GM12878 (cell line): ENCODE results near the gene LRBA. TPM values are rescaled to one million over a fixed set of nuclear protein-coding genes. Genes with fewer than 3 reads are reported as not detected.
"Not testable (repeated sequence)": the region's sequence is repeated elsewhere in the genome, so short reads cannot be mapped to it uniquely, and the experiment has no call there.

Experiments
- ATAC-seq: fragments of 200-7000 bp; cut with Tn5 transposase; 3 replicates; pipeline ENCODE4 v1.9.1; 2020; ENCODE audit warnings: mild to moderate bottlenecking, moderate library complexity
- BruUV-seq: library from RNA; stranded (reverse); fragments of 400-500 nt; replicated peaks from 2 replicates; lab custom pipeline; 2021; lab: Mats Ljungman, UMichigan
- CTCF ChIA-PET: fragments of 300-600 bp; sonication (Branson Sonifier 250); formaldehyde crosslinking; extraction: SDS; loops from one replicate; lab custom pipeline; 2021; ENCODE audit warnings: inconsistent platforms; lab: Yijun Ruan, JAX
- POLR2A ChIA-PET: fragments of 350-600 bp; formaldehyde crosslinking; extraction: SDS; loops from one replicate; lab custom pipeline; 2021; ENCODE audit warnings: inconsistent platforms; lab: Charles Lee
- RAD21 ChIA-PET: fragments of 300-600 bp; sonication (Branson Sonifier 250); formaldehyde crosslinking; loops from one replicate; lab custom pipeline; 2023; ENCODE audit warnings: antibody characterized with exemption; ENCODE audit not compliant: unreplicated experiment; lab: Charles Lee
- SMC1A ChIA-PET: fragments of 300-600 bp; sonication (Branson Sonifier 250); formaldehyde crosslinking; loops from one replicate; lab custom pipeline; 2023; ENCODE audit not compliant: unreplicated experiment, uncharacterized antibody; lab: Charles Lee
- DNase-seq: peaks from one replicate; pipeline ENCODE4 v3.0.0-alpha.2; 2011; ENCODE audit warnings: low read depth, low spot score
- FAIRE-seq: peaks from 3 replicates; lab custom pipeline; 2011; peaks lifted over from hg19 to GRCh38; lab: Jason Lieb, UNC
- H2AFZ ChIP-seq: 2 replicates; pipeline ENCODE4 v1.6.0; 2011; ENCODE audit warnings: low read depth, low read length, control low read depth; ENCODE audit not compliant: control insufficient read depth
- H3K27ac ChIP-seq: 2 replicates; pipeline ENCODE4 v1.5.1; 2011; ENCODE audit warnings: control low read depth; ENCODE audit not compliant: control insufficient read depth, insufficient read depth
- H3K27me3 ChIP-seq, 2 experiments: replicated peaks in 1 of 2; 2 replicates each; pipeline versions ENCODE4 v1.6.0 to v1.6.1; 2011; ENCODE audit warnings: low read length in 1 of 2; ENCODE audit not compliant: control insufficient read depth in 2 of 2, insufficient read depth in 2 of 2
- H3K36me3 ChIP-seq, 2 experiments: 2 replicates each; pipeline ENCODE4 v1.5.1; 2011; ENCODE audit warnings: low read length in 1 of 2; ENCODE audit not compliant: control insufficient read depth in 2 of 2, insufficient read depth in 2 of 2
- H3K4me1 ChIP-seq: 2 replicates; pipeline ENCODE4 v1.6.1; 2011; ENCODE audit warnings: mild to moderate bottlenecking, low read length, moderate library complexity, mixed read lengths; ENCODE audit not compliant: control insufficient read depth, insufficient read depth
- H3K4me2 ChIP-seq: 2 replicates; pipeline ENCODE4 v1.6.0; 2011; ENCODE audit warnings: control low read depth; ENCODE audit not compliant: control insufficient read depth, insufficient read depth
- H3K4me3 ChIP-seq: fragments of 200-600 bp; sonication (generic); 2 replicates; pipeline ENCODE4 v1.5.1; 2016
- H3K79me2 ChIP-seq: 2 replicates; pipeline ENCODE4 v1.6.0; 2011; ENCODE audit warnings: low read length; ENCODE audit not compliant: control insufficient read depth, insufficient read depth
- H3K9ac ChIP-seq: 2 replicates; pipeline ENCODE4 v1.8.0; 2011; ENCODE audit warnings: low read length, control low read depth, mixed read lengths; ENCODE audit not compliant: control insufficient read depth, insufficient read depth
- H3K9me3 ChIP-seq: replicated peaks from 3 replicates; pipeline ENCODE4 v1.5.1; 2011; ENCODE audit warnings: mild to moderate bottlenecking, low read length; ENCODE audit not compliant: control insufficient read depth, insufficient read depth
- H4K20me1 ChIP-seq: 2 replicates; pipeline ENCODE4 v1.6.0; 2011; ENCODE audit not compliant: control insufficient read depth, insufficient read depth
- CBX3 ChIP-seq: fragments of 200-600 bp; sonication (generic); IDR thresholded peaks from 2 replicates; pipeline ENCODE4 v1.6.1; 2016; ENCODE audit warnings: low read depth, borderline replicate concordance
- HDGF ChIP-seq: fragments of 450-650 bp; IDR thresholded peaks from 2 replicates; pipeline ENCODE4 v1.6.1; 2016; ENCODE audit warnings: antibody characterized with exemption
- IRF5 ChIP-seq: fragments of 450-650 bp; IDR thresholded peaks from 2 replicates; pipeline ENCODE4 v1.6.1; 2017; ENCODE audit warnings: borderline replicate concordance
- PML ChIP-seq: IDR thresholded peaks from 2 replicates; pipeline ENCODE4 v1.6.1; 2012; ENCODE audit warnings: low read length, inconsistent platforms
- POLR2A ChIP-seq: IDR thresholded peaks from 2 replicates; pipeline ENCODE4 v1.6.1; 2011; ENCODE audit warnings: low read depth, mild to moderate bottlenecking, low read length
- WRNIP1 ChIP-seq: IDR thresholded peaks from 2 replicates; pipeline ENCODE4 v1.6.1; 2011; ENCODE audit warnings: low read depth, low read length, improper control_type of control experiment, borderline replicate concordance
- ZSCAN29 ChIP-seq: fragments of 450-650 bp; IDR thresholded peaks from 2 replicates; pipeline ENCODE4 v1.6.1; 2017; ENCODE audit warnings: mild to moderate bottlenecking, moderate library complexity
- WGBS: methylation state at CpG from one replicate; pipeline ENCODE4 v1.1.6; 2016; ENCODE audit warnings: low lambda C conversion rate; ENCODE audit not compliant: insufficient replicate concordance, insufficient coverage; ENCODE audit errors: missing lambda C conversion rate; 5-methylcytosine and 5-hydroxymethylcytosine counted together
- in situ Hi-C: fragments of 300-500 bp; cut with MboI; formaldehyde crosslinking; loops from 9 replicates; pipeline ENCODE4 v1.14.3; 2018; ENCODE audit warnings: mixed read lengths
- intact Hi-C: fragments of 100-400 bp; cut with micrococcal nuclease; formaldehyde crosslinking; loops from one replicate; pipeline ENCODE4 v1.14.2; 2022; ENCODE audit not compliant: unreplicated experiment
- polyA plus RNA-seq, 11 experiments: library from polyadenylated mRNA; depleted of rRNA in 4 of 11; unstranded in 6 of 11; stranded (reverse) in 5 of 11; fragments of >200 nt; fragmentation: Nextera tagmentation in 4 of 11; fragmentation: Illumina TruSeq in 1 of 11; extraction: Ambion mirVana in 4 of 11; extraction: Trizol in 1 of 11; gene quantifications; 1 replicate in 1 of 11; 2 replicates in 10 of 11; pipeline versions ENCODE4 v1.2.1 to v1.2.3, GENCODE V29; 2011 to 2016; ENCODE audit warnings: inconsistent platforms in 2 of 11, missing spikeins in 2 of 11, low read depth in 1 of 11
- total RNA-seq, 4 experiments: library from RNA; depleted of rRNA in 3 of 4; stranded (reverse); fragments of >200 nt in 3 of 4; fragmentation: Illumina TruSeq in 1 of 4; extraction: Trizol in 1 of 4; gene quantifications; 2 replicates each; pipeline versions ENCODE4 v1.2.1 to v1.2.3, GENCODE V29; 2013 to 2021

Gene LRBA
- total and polyA plus RNA-seq, 10 of the 15 experiments (the other 5 are each of a cell fraction or from before 2014, with no cell fraction given): 20.3 to 93.4 (median 55.0) TPM

DNA sequence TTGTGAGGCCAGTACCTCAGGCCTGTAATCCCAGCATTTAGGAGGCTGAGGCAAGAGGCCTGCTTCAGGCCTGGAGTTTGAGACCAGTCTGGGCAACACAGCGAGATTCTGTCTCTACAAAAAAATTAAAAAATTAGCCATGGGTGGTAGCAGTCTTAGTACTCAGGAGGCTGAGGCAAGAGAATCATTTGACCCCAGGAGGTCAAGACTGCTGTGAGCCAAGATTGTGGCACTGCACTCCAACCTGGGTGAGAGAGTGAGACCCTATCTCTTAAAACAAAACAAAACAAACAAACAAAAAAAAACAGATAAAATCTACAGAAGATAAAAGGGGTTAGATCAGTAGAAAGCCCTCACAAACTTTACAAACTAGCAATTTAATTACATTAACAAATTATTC lies 352.4 kb downstream of the LRBA start:
- Histone ChIP-seq H3K9me3 (no peaks in the 10 kb centered on the region), H2AFZ (no peak overlapping the region), H3K36me3 (no peaks in the 10 kb centered on the region; a peak in 1 of 4 replicates), H3K27me3 (no peaks in the 10 kb centered on the region), H3K27ac (no peak overlapping the region)
- BruUV-seq: no TSS peak
- WGBS: 100% methylated on average over 1 of the region's 1 CpG
- no peak for FAIRE-seq
- intact Hi-C loops: no loop called here
- SMC1A ChIA-PET: no interaction called here
- TF ChIP-seq CBX3: no peak
- no peak for TF ChIP-seq PML
- no peak for TF ChIP-seq HDGF
- no peak for TF ChIP-seq POLR2A
- no peak for TF ChIP-seq IRF5
- TF ChIP-seq ZSCAN29: no peak
- TF ChIP-seq WRNIP1: no peak
- TF ChIP-seq, all 136 proteins: peak for 0
- ChIA-PET RAD21 (no interaction called here), POLR2A (no interaction called here), CTCF (no interaction called here)
- no peaks in the 10 kb centered on the region for H3K4me1 ChIP-seq
- no peak overlapping the region for H3K4me2 ChIP-seq
- in situ Hi-C loops: no loop called here
- H3K79me2 ChIP-seq: no peaks in the 10 kb centered on the region
- no peaks in the 10 kb centered on the region for H4K20me1 ChIP-seq
- DNase-seq (no peak), ATAC-seq (no peak)
- no peak overlapping the region for H3K9ac ChIP-seq
- H3K4me3 ChIP-seq: no peak overlapping the region

GRCh38 chr4:150661551-150661950 lies 353.5 kb downstream of the LRBA start:
- H3K9me3 ChIP-seq, H3K4me1 ChIP-seq, RAD21 ChIA-PET, H2AFZ ChIP-seq, H3K79me2 ChIP-seq, H3K36me3 ChIP-seq, H3K9ac ChIP-seq, ATAC-seq, FAIRE-seq, H3K4me2 ChIP-seq, in situ Hi-C loops, SMC1A ChIA-PET, H3K27ac ChIP-seq, BruUV-seq, intact Hi-C loops, H4K20me1 ChIP-seq, DNase-seq, H3K4me3 ChIP-seq, H3K27me3 ChIP-seq: not testable (repeated sequence)
- POLR2A ChIA-PET: interaction anchor here (0.7 kb wide), 1 partner anchor 36 kb away, joined by 3 read pairs; no protein-coding TSS in a partner anchor
- 97% methylated on average over 6 of the region's 6 CpGs for WGBS
- CTCF ChIA-PET: interaction anchor here (1.2 kb wide), 1 partner anchor 9 kb away, joined by 5 read pairs; no protein-coding TSS in a partner anchor

DNA sequence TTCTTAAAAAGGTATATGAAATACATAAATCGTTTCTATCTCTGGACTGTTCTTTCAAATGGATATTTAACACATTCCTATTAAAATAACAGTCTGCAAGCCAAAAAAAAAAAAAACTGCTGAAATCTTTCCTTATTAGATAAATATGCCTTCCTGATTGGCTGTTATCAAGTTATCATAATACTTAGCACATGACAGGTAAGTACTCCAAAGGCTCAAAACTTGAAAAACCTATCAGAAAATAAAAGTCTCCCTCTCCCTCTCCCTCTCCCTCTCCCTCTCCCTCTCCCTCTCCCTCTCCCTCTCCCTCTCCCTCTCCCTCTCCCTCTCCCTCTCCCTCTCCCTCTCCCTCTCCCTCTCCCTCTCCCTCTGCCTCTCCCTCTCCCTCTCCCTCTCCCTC lies 356.8 kb downstream of the LRBA start:
- WGBS: 94% methylated on average over 1 of the region's 1 CpG

More for the DNA sequence above, 356.8 kb downstream of the LRBA start:
- BruUV-seq, H4K20me1 ChIP-seq, DNase-seq, H3K4me3 ChIP-seq, H3K27me3 ChIP-seq, H3K79me2 ChIP-seq, H3K36me3 ChIP-seq, H3K9ac ChIP-seq, H3K4me2 ChIP-seq, H3K4me1 ChIP-seq, in situ Hi-C loops, POLR2A ChIA-PET, SMC1A ChIA-PET, H3K9me3 ChIP-seq, RAD21 ChIA-PET, ATAC-seq, H2AFZ ChIP-seq, FAIRE-seq, CTCF ChIA-PET, intact Hi-C loops, H3K27ac ChIP-seq: not testable (repeated sequence)
